NOMO-1 treated with dmso at 0.1 percent for 144 hours (cell line): Measurements from ENCODE around the gene FZD1.
"Not testable (repeated sequence)": the region's sequence is repeated elsewhere in the genome, so short reads cannot be mapped to it uniquely, and the experiment has no call there.

ENCODE experiments used
- DNase-seq: peaks from one replicate; lab custom pipeline; 2025; ENCODE audit not compliant: unreplicated experiment; lab: John Stamatoyannopoulos, UW

The FZD1 gene

DNA sequence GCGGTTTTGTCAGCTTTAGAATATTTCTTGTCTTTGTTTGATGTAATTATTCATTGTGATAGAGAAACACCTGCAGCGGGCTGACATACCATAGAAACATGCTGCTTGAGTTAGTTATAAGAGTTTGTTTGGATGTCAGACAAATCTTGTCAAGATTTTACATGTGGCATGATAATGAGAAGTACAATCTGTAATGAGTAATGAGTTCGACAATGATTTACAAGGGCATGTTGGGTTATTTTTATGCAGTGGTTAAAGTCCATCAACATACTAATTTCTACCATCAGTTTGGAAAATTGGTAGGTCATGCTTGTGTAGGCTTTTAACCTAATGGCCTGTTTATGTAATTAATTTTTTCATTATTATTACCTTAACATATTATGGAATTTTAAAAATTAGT lies 31.3 kb downstream of the FZD1 start:
- no peak for DNase-seq

DNA sequence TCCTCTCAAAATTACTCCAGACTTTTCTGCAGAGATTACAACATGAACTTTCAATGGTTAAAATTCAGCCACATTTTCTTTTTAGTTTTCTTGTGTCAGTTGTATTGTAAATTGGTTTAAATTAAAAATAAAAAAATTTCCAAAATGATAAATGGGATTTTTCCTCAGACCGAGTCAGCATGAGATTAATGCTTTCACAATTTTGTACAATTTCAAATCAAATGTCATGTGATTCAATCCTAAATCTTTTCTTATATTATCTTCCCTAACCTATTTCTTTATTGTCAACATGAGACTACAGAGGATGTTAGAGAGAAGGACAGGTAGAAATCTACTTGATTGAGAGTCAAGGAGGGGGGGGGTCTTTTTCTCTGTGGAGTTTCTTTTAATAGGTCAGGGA lies 33.7 kb downstream of the FZD1 start:
- DNase-seq, result no peak

DNA sequence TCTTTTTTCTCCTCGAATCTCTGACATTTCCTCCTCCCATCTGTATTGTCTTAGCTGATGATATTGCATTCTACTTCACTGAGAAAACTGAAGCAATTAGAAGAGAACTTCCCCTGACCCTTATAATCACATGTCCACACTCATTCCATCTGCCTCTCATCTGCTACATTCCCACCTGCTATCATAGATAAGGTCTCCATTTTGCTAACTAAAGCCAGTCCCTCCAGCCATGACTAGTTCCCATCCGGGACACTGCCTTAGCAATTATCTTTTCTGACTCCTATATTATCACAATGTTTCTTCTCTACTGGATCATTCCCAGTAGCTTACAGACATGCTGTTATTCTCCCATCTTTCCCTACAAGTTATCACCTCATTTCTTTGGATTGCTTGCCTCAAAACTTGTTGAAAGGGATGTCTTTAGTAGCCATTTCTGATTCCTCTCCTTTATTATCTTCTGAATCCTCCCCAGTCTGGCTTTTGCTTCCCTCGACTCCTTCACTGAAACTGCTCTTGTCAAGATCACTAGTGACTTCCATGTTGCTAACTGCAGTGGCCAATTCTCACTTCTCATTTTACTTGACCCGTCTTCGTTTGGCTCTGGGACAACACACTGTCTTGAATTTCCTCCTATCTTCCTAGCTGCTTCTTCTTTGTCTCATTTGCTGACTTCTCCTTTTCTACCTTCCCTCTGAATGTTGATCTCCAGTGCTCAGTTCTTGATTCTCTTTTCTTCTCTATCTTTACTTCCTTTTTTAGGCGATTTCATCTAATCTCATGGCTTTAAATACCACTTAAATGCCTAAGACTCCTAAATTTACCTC lies 35.9 kb downstream of the FZD1 start:
- peak; percentile 99 for DNase-seq

DNA sequence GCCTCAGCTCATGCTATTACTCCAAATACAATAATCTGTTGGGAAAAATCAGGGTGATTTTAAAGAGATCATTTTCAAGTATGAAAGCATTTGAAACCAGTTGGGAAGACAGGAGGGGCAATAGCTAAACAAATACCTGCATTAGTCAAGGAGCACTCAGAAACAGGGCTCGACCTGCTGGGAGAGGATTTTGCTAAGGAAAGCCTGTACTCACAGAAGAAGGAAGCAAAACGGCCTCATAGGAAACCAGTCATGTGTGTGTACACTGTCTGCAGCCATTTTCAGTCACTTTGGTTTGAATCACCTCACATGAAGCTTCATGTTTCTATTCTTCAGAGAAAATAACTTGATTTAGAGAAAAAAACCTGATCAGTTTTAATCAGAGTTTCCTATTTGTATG lies 38.6 kb downstream of the FZD1 start:
- DNase-seq, result no peak

DNA sequence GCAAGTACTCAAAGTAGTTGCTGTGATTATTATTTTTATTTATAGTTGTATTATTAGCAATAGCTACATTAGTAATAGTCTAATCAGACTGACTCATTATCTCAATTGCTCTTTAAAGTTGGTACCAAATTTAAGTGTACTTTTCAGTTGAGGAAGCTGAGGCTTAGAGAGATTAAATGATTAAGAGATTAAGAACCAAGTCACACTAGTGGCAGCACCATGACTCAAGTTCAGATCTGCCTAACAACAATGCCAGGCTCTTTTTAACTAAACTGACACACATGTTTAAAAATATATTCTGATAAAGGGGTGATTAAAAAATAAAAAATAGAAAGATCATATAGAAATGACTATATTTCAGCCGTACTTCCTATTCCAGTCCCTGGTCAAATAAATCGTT lies 42.0 kb downstream of the FZD1 start:
- DNase-seq, result no peak

DNA sequence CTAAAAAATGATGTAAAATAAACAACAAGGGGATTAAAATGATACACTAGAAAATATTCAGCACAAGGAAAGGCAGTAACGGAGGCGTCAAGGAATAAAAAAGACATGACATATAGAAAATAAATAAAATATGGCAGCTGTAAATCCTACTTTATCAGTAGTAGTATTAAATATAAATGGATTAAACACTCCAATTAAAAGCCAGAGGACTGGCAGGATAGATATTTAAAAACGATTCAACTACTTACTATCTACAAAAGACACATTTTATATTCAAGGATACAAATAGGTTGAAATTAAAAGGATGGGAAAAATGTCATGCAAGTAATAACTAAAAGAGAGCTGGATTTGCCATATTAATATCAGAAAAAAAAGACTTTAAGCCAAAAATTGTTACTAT lies 43.2 kb downstream of the FZD1 start:
- DNase-seq, result no peak

DNA sequence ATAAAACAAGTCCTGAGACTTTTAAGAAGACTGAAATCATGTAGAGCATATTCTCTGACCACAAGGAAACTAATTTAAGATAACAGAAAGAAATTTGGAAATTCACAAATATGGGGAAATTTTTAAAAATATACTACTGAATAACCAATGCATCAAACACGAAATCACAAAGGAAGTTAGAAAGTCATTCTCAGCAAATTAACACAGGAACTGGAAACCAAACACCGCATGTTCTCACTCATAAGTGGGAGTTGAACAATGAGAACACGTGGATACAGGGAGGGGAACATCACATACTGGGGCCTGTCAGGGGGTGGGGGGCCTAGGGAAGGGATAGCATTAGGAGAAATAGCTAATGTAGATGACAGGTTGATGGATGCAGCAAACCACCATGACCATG lies 44.0 kb downstream of the FZD1 start:
- DNase-seq, result not testable (repeated sequence)

DNA sequence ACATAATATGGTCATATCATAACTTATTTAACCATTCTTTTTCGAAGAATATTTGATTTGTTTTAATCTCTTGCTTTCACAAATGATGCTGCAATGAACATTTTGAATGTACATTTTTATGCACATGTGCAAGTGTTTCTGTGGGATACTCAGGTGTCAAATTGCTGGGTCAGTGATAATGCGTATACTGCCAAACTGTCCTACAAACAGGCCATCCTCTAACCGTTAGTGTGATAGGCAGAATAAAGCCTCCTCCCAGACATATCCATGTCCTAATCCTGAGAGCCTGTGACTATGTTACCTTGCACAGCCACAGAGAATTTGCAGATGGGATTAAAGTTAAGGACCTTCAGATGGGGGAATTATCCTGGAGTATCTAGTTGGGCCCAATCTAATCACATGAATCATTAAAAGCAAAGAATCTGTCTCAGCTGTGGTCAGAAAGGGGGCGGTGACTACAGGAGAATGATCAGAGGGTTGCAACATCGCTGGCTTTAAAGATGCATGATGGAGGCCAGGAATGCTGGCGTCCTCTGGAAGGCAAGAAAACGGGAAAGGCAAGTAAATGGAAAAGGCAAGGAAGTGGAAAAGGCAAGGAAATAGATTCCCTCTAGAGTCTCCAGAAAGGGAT lies 46.7 kb downstream of the FZD1 start:
- DNase-seq, result no peak

DNA sequence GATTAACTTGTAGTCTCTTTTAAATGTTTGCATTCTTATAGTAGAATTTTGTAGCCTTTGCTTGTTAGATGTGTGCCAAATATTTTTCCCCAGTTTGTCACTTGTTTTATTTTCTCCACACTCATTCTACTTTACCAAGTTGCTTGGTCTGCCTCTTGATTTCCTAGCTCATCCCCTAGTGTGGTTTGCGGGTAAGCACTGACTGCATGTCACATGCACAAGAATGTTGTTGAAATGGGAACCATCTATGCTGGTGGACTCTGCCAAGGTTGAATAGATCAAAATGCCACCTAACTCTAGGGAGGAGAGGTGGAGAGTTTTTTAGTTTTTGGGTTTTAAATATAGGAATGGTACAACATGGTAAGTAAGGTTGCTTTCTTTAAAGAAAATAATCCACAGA lies 47.6 kb downstream of the FZD1 start:
- no peak for DNase-seq

DNA sequence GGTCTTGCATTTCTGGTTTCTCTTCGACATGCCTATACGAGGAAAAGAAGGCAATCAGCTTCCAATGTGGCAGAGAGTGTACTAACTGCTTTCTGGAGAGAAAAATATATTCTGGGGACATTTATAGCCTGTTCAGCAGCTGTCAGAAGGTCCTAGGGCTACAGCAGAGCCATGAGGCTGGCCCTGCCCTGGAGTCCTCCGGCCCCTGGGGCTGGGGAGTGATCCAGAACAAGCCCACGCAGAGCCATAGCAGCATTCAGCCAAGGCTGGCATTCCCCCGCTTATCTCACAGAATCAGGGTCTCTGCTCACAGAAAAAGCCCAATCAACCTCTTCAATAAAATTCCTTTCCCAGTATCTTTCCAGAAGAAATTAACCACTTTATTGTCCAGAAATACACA lies 48.9 kb downstream of the FZD1 start:
- DNase-seq, result no peak

DNA sequence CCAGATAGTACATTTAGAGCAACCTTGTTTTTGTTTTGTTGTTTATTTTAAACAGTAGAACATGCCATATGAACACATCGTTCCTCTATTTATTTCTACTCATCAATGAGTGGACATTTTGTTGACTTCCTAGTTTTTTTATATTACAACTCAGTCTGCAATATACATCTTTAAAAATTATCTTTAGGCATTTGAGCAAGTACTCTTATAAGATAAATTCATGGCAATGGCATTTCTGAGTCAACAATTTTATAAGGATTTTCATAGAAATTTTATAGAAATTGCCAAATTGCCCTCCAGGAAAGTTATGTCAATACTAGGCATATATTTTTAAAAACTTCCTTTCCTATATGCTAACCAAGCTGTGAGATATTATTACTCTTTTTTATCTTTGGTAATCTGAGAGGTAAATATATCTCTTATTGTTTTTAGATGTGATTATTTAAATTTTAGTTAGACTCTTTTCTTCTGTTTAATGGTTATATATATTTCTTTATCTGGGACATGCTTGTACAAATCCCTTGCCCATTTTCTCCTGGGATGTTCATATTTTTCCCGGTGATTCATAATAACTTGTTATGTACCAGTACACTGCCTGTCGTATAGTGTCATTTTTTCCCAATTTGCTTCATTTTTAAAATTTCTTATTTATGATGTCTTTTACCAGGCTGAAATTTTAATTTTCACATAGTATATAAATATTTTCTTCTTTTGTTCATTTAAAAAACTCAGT lies 50.5 kb downstream of the FZD1 start:
- DNase-seq, result no peak

DNA sequence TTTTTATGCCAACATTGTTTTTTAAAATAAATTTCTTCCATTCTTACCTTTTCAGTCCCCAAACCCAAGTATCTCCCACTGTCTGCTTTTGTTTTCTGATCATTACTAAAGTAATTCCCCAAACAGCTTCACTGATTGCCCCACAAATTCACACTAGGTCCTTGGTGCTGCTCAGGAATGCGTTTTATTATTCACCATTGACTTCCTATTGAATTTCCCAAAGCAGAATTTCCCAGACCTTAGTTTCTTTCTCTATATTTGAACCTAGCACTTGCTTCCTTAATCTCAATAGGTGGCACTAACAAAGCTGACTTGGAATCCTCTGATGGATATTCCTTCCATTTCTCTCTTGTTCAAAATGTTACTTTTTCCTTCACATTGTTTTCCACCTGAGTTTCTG lies 52.2 kb downstream of the FZD1 start:
- no peak for DNase-seq

DNA sequence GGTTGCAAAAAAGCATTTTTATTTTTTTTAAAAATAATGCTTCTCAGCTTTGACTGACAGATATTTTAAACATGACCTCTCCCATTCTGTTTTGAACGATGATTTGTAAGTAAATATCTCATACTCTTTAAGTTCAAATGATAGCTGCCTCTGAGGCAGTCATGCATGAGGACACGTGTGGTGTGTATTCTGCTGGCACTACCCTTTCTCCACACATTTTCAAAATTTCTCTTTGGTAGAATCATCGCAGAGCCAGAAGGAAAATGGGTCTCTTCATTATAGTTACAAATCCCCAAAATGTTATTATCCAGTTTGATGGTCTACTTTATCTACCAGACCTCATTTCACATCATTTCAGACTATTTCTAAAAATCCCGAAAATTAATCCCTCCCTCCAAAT lies 55.1 kb downstream of the FZD1 start:
- no peak for DNase-seq

DNA sequence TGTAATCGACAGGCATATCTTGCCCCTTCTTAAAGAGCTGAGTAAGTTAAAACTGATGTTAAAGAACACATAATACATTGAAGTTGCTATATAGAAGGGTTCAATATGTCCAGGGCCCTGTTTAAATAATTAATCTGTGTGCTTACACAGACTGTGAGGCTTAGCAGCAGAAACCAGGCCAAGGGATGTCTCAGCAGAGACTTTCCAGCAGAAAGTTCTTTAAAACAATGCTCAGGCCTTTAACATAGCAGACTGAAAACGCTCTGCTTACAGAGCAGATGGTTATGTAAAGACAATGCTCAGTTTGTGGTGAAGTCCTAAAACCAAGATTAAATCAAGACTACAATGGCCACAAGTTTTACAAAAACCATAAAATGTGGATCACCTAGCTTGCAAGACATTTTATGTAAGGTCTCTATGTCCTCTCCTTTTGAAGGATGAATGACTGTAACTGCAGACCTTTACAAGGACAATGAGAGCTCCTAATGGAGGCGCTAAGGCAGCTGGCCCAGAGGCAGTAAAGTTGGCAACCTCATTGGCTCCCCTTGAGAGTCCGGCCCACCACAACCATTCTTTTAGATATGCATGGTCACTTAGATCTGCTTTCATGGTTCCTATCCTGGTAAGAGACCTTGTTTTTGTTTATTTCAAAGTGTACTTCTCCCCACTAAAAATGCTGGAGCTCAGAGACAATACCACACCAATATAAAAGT lies 56.3 kb downstream of the FZD1 start:
- no peak for DNase-seq
